ENCODE data around the gene GNRH2.
A peak's percentile ranks its signal among the peaks of the same experiment; 100 is the strongest.
"Not testable (repeated sequence)": the region's sequence is repeated elsewhere in the genome, so short reads cannot be mapped to it uniquely, and the experiment has no call there.

The GNRH2 gene

DNA sequence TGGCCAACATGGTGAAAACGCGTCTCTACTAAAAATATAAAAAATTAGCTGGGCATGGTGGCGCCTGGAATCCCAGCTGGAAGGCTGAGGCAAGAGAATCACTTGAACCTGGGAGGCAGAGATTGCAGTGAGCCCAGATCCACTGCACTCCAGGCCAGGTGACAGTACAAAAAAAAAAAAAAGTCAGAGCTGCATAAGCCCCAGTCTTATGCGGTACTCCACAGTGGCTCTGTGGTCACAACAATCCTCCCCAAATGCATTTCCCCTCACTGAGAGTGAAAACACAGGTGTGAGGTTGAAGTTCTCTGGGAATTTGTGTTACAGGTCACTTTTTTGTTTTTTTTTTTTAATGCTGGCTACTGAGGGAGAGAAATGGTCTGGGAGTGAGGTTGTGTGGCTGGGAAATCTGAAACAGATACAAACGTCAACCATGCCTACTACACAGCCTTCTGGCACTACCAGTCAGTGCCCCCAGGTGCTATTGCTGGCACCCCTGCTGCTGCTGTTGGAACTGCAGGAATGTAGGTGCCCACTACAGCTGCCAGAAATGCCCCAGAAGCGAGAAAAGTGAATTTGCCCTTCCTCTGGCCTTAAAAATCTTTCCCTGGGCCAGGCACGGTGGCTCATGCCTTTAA is 8.1 kb downstream of the GNRH2 start:
- H3K9me3 Mint-ChIP-seq: no peaks in the 10 kb centered on the region
- H3K36me3 Mint-ChIP-seq: peaks cover 25% of the 10 kb centered on the region
- no peak overlapping the region for H3K4me3 Mint-ChIP-seq
- no peak overlapping the region for H3K27ac Mint-ChIP-seq
- ATAC-seq: no peak
- no peaks in the 10 kb centered on the region for H3K27me3 Mint-ChIP-seq
- H3K4me1 Mint-ChIP-seq: peaks cover 12% of the 10 kb centered on the region

DNA sequence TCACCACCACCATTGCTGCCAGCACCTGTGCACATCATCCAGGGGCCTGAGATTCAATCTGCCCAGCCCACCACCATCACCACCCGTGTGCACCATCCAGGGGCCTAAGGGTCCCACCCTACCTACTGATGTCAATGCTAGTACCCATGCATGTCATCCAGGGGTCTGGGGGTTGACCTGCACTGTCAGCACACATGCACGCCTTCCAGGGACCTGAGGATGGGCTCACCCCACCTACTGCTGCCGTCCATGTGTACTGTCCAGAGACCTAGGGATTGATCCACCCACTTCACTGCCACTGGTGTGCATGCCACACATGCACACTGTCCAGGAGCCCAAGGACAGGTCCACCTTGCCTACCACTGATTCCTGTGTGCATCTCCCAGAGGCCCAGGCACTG is 16.1 kb downstream of the GNRH2 start:
- ATAC-seq: no peak
- Mint-ChIP-seq H3K4me1 (peaks cover 9% of the 10 kb centered on the region), H3K27me3 (peaks cover 9% of the 10 kb centered on the region), H3K4me3 (no peak overlapping the region), H3K36me3 (no peaks in the 10 kb centered on the region), H3K9me3 (no peaks in the 10 kb centered on the region), H3K27ac (no peak overlapping the region)

DNA sequence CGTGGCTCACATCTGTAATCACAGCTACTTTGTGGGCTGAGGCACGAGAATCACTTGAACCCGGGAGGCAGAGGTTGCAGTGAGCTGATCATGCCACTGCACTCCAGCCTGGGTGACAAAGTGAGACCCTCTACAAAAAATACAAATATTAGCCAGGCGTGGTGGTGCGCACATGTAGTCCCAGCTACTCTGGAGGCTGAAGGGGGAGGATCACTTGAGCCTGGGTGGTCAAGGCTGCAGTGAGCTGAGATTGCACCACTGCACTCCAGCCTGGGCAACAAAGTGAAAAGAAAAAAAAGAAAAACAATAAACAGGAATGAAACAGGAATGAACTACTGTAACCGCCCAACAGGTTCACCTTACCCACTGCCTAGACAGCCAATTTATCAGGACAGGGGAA is 20.7 kb downstream of the GNRH2 start:
- H3K27ac Mint-ChIP-seq, H3K27me3 Mint-ChIP-seq, H3K4me3 Mint-ChIP-seq, ATAC-seq, H3K36me3 Mint-ChIP-seq, H3K9me3 Mint-ChIP-seq: not testable (repeated sequence)
- H3K4me1 Mint-ChIP-seq: peaks cover 29% of the 10 kb centered on the region

DNA sequence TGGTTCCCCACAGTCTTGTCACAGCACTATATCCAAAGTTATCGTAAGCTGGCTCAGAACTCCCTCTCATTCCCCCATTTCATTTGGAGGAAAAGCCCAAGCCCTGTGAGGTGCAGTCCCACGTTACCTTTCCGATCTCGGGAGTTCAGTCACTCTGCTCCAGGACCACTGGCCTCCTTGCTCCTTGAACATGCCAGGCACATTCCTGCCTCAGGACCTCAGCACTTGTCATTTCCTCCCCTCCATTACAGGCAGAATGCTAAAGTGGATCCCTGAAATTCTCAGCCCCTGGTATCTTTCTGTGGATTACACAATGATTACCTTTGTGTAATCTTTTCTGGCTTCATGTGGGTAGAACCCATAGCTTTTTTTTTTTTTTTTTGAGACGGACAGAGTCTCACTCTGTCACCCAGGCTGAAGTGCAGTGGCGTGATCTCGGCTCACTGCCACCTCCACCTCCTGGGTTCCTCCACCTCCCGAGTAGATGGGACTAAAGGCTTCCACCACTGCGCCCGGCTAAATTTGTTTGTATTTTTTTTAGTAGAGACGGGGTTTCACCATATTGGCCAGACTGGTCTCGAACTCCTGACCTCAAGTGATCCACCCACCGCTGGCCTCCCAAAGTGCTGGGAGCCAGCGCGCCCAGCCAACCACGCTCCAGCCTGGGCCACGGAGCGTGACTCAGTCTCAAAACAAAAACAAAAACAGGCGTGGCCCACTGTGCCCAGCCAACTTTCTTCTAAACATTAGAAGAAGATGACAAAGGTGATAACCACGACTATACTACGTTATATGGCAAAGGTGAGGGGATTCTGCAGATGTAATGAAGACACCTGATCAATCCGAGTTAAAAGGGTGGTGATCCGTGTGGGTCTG is 24.0 kb downstream of the GNRH2 start:
- peak overlapping the region; percentile 54 for H3K27ac Mint-ChIP-seq
- H3K4me3 Mint-ChIP-seq: no peak overlapping the region
- H3K27me3 Mint-ChIP-seq: no peaks in the 10 kb centered on the region
- H3K4me1 Mint-ChIP-seq: peaks cover 39% of the 10 kb centered on the region
- no peaks in the 10 kb centered on the region for H3K9me3 Mint-ChIP-seq
- no peak for ATAC-seq
- H3K36me3 Mint-ChIP-seq: no peaks in the 10 kb centered on the region

DNA sequence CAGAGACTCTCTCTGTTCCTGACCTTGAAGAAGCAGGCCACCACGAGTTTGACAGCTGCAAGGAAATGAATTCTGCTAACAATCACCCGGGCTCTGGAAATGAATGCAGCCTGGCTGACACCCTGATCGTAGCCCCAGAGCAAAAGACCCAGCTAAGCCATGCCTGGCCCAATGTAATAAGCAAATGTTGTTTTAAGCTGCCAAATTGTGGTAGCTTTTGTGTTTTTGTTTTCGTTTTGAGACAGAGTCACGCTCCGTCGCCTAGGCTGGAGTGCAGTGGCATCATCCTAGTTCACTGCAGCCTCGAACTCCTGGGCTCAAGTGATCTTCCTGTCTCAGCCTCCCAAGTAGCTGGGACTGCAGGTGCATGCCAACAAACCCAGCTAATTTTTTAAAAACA is 24.7 kb downstream of the GNRH2 start:
- H3K4me1 Mint-ChIP-seq: peaks cover 41% of the 10 kb centered on the region
- no peaks in the 10 kb centered on the region for H3K9me3 Mint-ChIP-seq
- H3K36me3 Mint-ChIP-seq: no peaks in the 10 kb centered on the region
- peak; percentile 39 for ATAC-seq
- H3K4me3 Mint-ChIP-seq: no peak overlapping the region
- no peaks in the 10 kb centered on the region for H3K27me3 Mint-ChIP-seq
- peak overlapping the region; percentile 54 for H3K27ac Mint-ChIP-seq

DNA sequence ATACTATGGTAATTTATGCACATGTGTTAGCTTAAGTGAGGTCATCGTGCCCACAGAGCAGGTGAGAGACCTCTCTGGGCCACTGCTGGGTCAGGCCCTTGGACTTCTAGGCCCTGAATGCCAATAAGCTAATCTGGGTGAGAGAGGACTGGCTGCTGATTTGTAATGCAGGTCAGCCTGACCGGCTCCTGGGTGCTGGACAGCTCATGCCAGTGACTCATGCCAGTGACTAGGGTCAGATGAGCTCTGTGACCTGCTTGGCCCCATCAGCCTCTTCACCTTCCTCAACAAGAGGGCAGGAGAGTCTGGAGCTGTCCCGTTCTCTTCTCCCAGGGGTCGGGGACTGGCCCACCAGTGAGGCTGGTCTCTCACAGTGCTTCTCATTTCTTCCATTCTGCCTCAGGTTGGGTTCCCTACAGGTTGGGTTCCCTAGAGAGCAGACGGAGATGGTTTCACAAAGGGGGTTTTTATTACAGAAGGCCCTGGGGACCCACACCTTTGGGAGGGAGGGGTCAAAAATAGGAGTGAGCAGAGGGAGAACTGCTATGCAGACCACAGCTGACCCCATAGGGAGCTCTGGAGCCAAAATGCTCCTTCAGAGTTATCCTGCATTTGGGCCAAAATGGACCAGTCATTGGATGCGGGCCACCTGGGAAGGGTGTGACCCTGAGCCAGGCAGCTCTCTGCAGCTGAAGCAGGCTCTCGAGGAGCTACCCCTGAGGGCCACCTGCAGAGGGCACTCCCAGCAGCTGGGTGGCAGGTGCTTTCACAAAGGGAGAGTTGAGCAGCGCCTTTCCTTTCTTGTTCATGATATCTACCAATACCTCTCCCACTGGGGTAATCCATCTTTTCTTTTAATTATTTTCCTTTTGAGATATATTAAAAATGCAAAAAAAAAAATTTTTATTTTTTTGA is 25.8 kb downstream of the GNRH2 start:
- no peaks in the 10 kb centered on the region for H3K9me3 Mint-ChIP-seq
- H3K36me3 Mint-ChIP-seq: no peaks in the 10 kb centered on the region
- no peak overlapping the region for H3K4me3 Mint-ChIP-seq
- ATAC-seq: no peak
- H3K4me1 Mint-ChIP-seq: peaks cover 41% of the 10 kb centered on the region
- no peaks in the 10 kb centered on the region for H3K27me3 Mint-ChIP-seq
- peak overlapping the region; percentile 39 for H3K27ac Mint-ChIP-seq

DNA sequence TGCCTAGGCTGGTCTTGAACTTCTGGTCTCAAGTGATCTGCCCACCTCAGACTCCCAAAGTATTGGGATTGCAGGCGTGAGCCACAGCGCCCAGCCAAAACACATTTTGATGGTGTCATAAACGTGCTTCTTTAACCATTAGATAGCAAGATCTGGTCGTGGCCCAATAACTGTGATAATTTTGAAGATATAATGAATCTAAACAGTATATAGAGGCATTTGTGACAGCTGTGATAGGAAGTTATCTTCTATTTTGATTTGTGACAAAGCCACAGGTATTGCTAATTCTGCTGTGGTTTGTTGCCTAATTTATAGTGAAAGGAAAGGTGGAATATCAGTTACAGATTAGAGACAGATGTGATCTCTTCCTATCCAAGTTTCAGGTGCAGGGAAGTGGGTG is 27.3 kb downstream of the GNRH2 start:
- H3K36me3 Mint-ChIP-seq: no peaks in the 10 kb centered on the region
- peaks cover 46% of the 10 kb centered on the region for H3K4me1 Mint-ChIP-seq
- no peaks in the 10 kb centered on the region for H3K27me3 Mint-ChIP-seq
- no peak for ATAC-seq
- H3K27ac Mint-ChIP-seq: no peak overlapping the region
- peak overlapping the region; percentile 79 for H3K4me3 Mint-ChIP-seq
- no peaks in the 10 kb centered on the region for H3K9me3 Mint-ChIP-seq

DNA sequence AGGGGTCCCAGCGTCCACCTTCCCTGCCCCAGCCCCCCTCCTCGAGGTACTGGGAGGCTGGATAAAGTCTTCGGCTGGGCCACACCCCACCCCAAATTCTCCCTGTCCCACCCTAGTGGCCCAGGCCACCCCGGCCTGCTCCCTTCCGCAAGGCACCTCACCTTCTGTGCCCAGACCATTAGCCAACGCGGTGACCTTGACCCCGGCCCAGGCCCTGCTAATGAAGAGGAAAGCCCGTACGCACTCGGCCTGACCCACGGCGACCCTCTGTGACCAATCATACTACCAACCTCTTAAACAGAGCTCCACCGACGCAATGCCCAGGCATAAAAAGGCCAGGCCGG is 27.8 kb downstream of the GNRH2 start:
- no peaks in the 10 kb centered on the region for H3K27me3 Mint-ChIP-seq
- H3K4me3 Mint-ChIP-seq: peak overlapping the region; percentile 79
- ATAC-seq: no peak
- no peaks in the 10 kb centered on the region for H3K9me3 Mint-ChIP-seq
- no peaks in the 10 kb centered on the region for H3K36me3 Mint-ChIP-seq
- H3K4me1 Mint-ChIP-seq: peaks cover 46% of the 10 kb centered on the region
- no peak overlapping the region for H3K27ac Mint-ChIP-seq

DNA sequence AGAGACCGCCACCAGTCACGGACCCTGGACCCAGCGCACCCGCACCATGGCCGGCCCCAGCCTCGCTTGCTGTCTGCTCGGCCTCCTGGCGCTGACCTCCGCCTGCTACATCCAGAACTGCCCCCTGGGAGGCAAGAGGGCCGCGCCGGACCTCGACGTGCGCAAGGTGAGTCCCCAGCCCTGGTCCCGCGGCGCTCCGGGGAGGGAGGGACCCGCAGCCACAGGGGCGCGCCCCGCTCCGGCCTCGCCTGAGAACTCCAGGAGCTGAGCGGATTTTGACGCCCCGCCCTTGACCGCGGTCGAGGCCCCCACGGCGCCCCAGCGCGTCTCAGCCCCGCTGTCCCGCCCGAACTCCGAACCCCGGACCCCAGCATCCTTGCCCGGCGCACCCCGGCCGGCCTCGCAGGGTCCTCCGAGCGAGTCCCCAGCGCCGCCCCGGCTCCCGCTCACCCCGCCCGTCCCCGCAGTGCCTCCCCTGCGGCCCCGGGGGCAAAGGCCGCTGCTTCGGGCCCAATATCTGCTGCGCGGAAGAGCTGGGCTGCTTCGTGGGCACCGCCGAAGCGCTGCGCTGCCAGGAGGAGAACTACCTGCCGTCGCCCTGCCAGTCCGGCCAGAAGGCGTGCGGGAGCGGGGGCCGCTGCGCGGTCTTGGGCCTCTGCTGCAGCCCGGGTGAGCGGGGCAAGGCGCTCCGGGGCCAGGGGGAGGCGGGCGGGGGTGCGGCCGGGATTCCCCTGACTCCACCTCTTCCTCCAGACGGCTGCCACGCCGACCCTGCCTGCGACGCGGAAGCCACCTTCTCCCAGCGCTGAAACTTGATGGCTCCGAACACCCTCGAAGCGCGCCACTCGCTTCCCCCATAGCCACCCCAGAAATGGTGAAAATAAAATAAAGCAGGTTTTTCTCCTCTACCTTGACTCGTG is 28.4 kb downstream of the GNRH2 start, which contains the start of gene OXT:
TSS of gene OXT (plus strand) at position 11 of the 920 bp plus-strand sequence. CDS start at position 47, 36 bp downstream.
- peak; percentile 76 for ATAC-seq
- Mint-ChIP-seq H3K4me3 (peak within 1 kb of the TSS; percentile 79), H3K36me3 (no peaks in the 10 kb centered on the region), H3K27me3 (no peaks in the 10 kb centered on the region), H3K4me1 (peaks cover 46% of the 10 kb centered on the region), H3K27ac (peak within 1 kb of the TSS; percentile 76), H3K9me3 (no peaks in the 10 kb centered on the region)

DNA sequence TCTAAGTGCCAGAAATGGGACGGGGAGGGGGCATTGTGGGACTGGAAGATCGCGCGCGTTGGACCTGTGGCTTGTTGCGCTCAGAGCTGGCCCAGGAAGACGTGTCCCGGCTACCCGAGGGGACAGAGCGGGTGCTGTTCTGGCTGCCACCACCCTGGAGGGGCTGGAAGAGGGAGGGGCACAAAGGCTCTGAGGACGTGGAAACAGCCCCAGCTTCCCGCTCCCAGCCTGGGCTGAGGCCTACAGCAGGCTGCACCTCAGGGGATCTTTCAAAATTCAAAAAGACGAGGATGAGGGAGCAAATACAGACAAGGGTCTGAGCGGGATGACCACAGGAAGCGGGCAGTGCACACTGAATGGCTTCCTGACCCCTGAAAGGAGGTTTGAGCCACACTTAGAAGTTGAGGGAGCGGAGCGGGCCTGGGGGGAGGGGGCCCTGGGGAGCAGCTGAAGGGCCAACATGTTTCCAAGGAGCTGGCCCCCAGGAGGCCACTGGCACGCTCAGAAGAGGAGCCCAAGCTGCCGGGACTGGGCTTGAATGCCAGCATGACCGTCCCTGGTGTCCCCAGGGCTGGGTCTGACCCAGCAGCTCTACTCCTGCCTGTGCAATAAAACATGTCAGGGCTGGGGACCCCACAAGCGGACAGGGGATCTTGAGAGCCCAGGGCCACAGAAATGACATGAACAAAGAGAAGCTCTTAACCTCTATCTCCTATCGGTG is 29.3 kb downstream of the GNRH2 start:
- H3K9me3 Mint-ChIP-seq: no peaks in the 10 kb centered on the region
- H3K4me3 Mint-ChIP-seq: peak overlapping the region; percentile 79
- peak overlapping the region; percentile 76 for H3K27ac Mint-ChIP-seq
- H3K27me3 Mint-ChIP-seq: no peaks in the 10 kb centered on the region
- ATAC-seq: no peak
- no peaks in the 10 kb centered on the region for H3K36me3 Mint-ChIP-seq
- peaks cover 39% of the 10 kb centered on the region for H3K4me1 Mint-ChIP-seq

DNA sequence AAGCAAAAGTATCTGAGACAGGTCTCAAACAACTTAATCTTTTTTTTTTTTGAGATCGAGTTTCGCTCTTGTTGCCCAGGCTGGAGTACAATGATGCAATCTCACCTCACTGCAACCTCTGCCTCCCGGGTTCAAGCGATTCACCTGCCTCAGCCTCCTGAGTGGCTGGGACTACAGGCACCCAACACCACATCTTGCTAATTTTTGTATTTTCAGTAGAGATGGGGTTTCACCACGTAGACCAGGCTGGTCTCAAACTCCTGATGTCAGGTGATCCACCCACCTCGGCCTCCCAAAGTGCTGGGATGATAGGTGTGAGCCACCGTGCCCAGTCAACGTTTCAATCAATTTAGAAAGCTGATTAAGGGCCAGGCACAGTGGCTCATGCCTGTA is 29.8 kb downstream of the GNRH2 start:
- not testable (repeated sequence) for H3K27ac Mint-ChIP-seq, H3K9me3 Mint-ChIP-seq, H3K27me3 Mint-ChIP-seq, H3K36me3 Mint-ChIP-seq, H3K4me3 Mint-ChIP-seq, ATAC-seq
- H3K4me1 Mint-ChIP-seq: peaks cover 34% of the 10 kb centered on the region

DNA sequence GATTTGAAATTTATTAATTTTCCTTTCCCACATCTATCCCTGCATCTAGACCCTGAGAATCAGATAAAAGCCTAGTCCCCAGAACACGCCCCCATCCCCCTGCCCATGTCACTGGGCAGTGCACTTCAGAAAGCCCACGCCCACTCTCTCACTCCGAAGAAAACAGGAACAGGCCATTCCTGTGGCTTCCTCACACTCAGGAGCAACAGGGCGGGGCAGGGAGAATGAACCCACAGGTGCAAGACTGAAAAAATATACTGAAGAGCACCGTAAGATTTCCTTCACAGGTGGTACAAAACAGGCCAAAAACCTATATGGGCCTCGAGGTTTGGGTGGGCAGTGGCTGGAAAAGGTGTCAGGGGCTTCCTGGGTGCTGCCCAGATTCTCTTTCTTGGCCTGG is 31.4 kb downstream of the GNRH2 start:
- no peak for ATAC-seq
- H3K27ac Mint-ChIP-seq: no peak overlapping the region
- peaks cover 21% of the 10 kb centered on the region for H3K4me1 Mint-ChIP-seq
- peaks cover 13% of the 10 kb centered on the region for H3K27me3 Mint-ChIP-seq
- no peaks in the 10 kb centered on the region for H3K36me3 Mint-ChIP-seq
- no peaks in the 10 kb centered on the region for H3K9me3 Mint-ChIP-seq
- H3K4me3 Mint-ChIP-seq: no peak overlapping the region

DNA sequence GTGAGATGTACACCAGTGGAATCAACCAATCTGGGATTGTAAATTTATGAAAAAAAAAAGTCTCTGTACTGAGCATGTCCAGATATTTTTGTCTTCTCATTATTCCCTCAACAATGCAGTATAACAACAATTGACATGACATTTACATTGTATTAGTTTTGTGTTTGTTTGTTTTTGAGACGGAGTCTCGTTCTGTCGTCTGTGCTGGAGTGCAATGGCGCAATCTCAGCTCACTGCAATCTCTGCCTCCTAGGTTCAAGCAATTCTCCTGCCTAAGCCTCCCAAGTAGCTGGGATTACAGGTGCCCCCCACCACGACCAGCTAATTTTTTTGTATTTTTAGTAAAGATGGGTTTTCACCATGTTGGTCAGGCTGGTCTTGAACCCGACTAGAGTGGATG is 31.9 kb downstream of the GNRH2 start:
- not testable (repeated sequence) for ATAC-seq, H3K36me3 Mint-ChIP-seq, H3K4me3 Mint-ChIP-seq, H3K27ac Mint-ChIP-seq, H3K9me3 Mint-ChIP-seq
- H3K27me3 Mint-ChIP-seq: peaks cover 18% of the 10 kb centered on the region
- peaks cover 21% of the 10 kb centered on the region for H3K4me1 Mint-ChIP-seq

DNA sequence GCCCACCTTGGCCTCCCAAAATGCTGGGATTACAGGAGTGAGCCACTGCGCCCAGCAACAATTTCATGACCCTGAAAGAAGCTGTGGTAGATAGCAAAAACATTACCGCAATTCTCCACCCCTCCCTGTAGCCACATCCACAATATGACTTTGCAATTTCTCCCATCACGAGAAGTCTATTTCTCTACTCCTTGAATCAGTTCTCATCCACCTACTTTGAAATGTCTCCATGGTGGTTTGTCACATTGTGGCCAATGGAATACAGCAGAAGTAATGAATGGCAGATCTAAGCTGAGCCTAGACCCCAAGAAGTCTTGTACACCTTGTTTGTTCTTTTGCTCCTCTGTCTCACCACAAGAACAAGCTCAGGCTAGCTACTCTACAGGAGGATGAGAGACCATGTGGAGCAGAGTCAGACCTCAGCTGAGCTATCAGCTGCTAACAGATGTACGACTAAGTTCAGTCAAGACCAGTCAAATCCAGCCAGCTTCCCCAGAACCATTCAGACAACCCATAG is 34.3 kb downstream of the GNRH2 start:
- no peak overlapping the region for H3K4me3 Mint-ChIP-seq

More for the DNA sequence above, 34.3 kb downstream of the GNRH2 start:
- Mint-ChIP-seq H3K27ac (no peak overlapping the region), H3K4me1 (peaks cover 5% of the 10 kb centered on the region), H3K9me3 (no peaks in the 10 kb centered on the region), H3K36me3 (no peaks in the 10 kb centered on the region), H3K27me3 (peaks cover 40% of the 10 kb centered on the region)
- ATAC-seq: no peak

Data from stimulated activated memory B cell treated with anti-CD40 and anti-IgM and Interleukin-4, amounts not matched to agents 10 μg/mL and 1 μg/mL and 100 μg/mL, for 72 hours (primary cell).